Inferior parietal cortex (tissue), 1 donor: ENCODE measurements around the gene LANCL1.

ENCODE experiments used
- DNase-seq: peaks from one replicate; pipeline ENCODE4 v3.0.0-alpha.2; 2016; ENCODE audit errors: extremely low spot score

The LANCL1 gene

DNA sequence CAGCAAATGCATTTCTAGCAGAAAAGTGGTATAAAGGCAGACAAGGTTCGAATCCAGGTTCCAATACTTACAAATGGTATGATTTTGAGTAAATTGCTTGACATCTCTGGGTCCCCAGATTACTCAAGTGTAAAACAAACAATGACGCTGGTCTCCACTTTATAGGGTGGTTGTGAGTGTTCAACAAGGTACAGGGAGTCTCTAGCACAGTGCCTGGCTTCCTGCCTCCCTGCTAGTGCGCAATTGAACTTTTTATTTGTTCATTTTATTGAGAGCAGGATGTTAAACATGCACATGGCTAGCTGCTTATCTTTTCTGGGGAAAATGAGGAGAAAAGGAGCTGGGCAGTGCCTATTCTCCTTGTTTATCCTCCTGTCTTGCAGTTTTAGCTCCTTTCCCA lies 86.7 kb downstream of the LANCL1 start:
- DNase-seq: no peak

- DNase-seq: no peak
Measured at GRCh38 chr2:210388148-210388547, 88.4 kb downstream of the LANCL1 start.

GRCh38 chr2:210387074-210387473 lies 89.5 kb downstream of the LANCL1 start:
- no peak for DNase-seq
